Brain microvascular endothelial cell (primary cell): ENCODE data around the gene SNAPC4.

Source experiments
- DNase-seq: peaks from one replicate; pipeline ENCODE4 v3.0.0-alpha.2; 2020
- H3K27ac ChIP-seq: fragments of 250-450 bp; sonication (Bioruptor Pico); 2 replicates; pipeline ENCODE4 v1.5.1; 2020; ENCODE audit warnings: mild to moderate bottlenecking, moderate library complexity
- H3K27me3 ChIP-seq: fragments of 250-450 bp; sonication (Bioruptor Pico); replicated peaks from 2 replicates; pipeline ENCODE4 v1.5.1; 2020; ENCODE audit warnings: mild to moderate bottlenecking
- H3K36me3 ChIP-seq: fragments of 250-450 bp; sonication (Bioruptor Pico); replicated peaks from 2 replicates; pipeline ENCODE4 v1.5.1; 2020; ENCODE audit warnings: mild to moderate bottlenecking
- H3K4me3 ChIP-seq: 2 replicates; pipeline ENCODE4 v1.5.1; 2011; ENCODE audit warnings: low read depth, mild to moderate bottlenecking, control low read depth, low read length, moderate library complexity
- in situ Hi-C: cut with HindIII; loops from 2 replicates; pipeline ENCODE4 v1.10.0; 2017; ENCODE audit warnings: low sequenced_read_pairs, low pct_ligation_motif_present
- TF ChIP-seq, protein P1 (sequence below): IDR thresholded peaks from 2 replicates; pipeline ENCODE4 v1.5.1; 2011; ENCODE audit warnings: low read depth, mild to moderate bottlenecking, moderate library complexity, low read length, control low read depth, inconsistent platforms; ENCODE audit errors: missing control alignments

The SNAPC4 gene

DNA sequence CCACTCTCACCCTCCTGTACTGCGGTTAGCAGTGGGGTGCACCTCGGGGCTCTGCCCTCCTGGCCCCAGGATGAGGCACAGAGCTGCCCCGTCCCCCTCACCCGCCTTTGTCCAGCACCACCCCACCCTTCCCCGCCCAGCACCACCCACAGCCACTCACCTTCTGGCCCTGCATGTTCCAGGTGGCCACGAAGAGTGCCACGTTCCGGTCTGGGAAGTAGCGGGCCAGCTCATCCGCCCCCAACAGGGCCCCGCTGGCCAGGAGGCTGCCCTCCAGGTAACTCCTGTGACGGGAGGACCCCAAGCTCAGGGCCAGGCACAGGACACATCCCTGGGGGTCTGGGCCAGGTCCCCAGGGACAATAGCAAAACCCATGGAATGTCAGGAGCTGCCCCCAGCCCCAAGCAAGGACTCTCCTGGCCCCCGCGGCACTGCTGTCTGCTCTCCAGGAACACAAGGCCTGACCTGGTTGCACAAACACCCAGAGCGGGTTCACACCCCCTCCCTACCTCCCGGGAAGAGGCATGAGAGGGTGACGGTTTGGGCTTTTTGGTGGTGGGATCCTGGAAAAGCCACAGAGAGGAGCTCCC lies 34.7 kb upstream of the SNAPC4 start:
- TF ChIP-seq, protein P1, sequence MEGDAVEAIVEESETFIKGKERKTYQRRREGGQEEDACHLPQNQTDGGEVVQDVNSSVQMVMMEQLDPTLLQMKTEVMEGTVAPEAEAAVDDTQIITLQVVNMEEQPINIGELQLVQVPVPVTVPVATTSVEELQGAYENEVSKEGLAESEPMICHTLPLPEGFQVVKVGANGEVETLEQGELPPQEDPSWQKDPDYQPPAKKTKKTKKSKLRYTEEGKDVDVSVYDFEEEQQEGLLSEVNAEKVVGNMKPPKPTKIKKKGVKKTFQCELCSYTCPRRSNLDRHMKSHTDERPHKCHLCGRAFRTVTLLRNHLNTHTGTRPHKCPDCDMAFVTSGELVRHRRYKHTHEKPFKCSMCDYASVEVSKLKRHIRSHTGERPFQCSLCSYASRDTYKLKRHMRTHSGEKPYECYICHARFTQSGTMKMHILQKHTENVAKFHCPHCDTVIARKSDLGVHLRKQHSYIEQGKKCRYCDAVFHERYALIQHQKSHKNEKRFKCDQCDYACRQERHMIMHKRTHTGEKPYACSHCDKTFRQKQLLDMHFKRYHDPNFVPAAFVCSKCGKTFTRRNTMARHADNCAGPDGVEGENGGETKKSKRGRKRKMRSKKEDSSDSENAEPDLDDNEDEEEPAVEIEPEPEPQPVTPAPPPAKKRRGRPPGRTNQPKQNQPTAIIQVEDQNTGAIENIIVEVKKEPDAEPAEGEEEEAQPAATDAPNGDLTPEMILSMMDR: no peak
- no peak for DNase-seq
- Histone ChIP-seq H3K27ac (no peak overlapping the region), H3K27me3 (no peaks in the 10 kb centered on the region), H3K36me3 (peaks cover 23% of the 10 kb centered on the region), H3K4me3 (no peak overlapping the region)
- in situ Hi-C loops: no loop called here

DNA sequence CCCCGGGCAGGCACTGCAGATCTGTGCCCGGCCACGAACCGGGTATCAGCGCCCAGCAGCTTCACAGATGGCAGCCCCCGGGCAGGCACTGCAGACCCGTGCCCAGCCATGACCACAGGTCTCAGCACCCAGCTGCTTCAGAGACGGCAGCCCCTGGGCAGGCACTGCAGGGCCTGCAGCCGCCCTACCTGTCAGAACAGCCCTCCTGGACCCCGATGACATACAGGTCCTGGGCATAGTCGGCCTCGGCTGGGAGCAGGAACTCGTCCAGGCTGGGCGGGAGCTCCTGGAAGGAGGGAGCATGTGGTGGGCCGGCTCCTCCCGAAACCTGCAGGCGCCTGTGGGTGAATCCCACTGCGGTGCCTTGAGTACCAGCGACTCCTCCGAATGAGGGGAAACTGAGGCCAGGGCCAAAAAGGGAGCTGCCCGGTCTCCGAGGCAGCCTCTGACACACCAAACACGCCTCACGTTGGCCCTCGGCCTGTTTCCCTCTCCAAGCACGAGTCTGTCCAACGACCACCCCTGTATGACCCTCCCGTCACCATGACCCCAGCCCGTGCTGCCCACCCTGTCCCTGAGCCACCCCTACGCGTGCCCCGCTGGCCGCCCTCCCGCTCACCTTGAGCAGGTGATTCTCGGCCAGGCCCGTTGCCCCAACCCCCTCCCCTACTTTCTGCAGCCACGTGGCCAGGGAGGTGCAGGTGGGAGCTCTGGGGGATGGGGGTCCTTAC lies 34.0 kb upstream of the SNAPC4 start:
- Histone ChIP-seq H3K36me3 (peaks cover 29% of the 10 kb centered on the region), H3K27me3 (no peaks in the 10 kb centered on the region), H3K27ac (no peak overlapping the region), H3K4me3 (no peak overlapping the region)
- TF ChIP-seq, protein P1: no peak
- DNase-seq: no peak
- in situ Hi-C loops: no loop called here

DNA sequence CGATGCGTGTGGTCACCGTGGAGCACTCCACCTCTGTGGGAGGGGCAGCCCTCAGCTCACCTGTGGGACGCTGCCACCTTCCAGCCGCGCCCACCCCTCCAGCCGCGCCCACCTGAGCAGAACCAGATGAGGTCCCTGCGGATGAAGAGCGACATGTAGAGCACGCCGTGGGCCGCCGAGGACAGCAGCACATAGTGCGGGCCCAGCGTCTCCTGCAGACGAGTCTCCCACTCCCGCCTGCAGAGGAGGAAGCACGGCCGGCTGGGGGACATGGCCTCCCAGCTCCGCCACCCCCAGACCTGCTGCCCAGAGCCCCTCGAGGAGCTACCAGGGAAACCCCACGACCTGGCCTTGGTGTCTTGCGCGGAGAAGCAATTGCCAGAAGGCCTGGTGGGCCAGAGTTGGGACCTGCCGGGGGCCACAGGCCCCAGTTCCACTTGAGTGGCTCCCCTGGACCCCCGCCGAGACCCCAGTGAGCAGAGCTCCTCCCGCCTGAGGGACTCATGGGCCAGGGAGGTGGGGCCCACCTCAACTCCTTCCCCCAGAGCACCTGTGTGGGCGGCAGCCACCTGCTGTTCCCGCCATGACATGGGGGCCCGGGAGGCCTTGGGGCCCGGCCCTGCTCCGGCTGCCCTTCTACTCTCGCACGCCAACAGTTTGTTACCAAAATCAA lies 33.2 kb upstream of the SNAPC4 start:
- no peaks in the 10 kb centered on the region for H3K27me3 ChIP-seq
- DNase-seq: no peak
- in situ Hi-C loops: no loop called here
- peaks cover 33% of the 10 kb centered on the region for H3K36me3 ChIP-seq
- no peak overlapping the region for H3K27ac ChIP-seq
- TF ChIP-seq, protein P1: no peak
- no peak overlapping the region for H3K4me3 ChIP-seq

DNA sequence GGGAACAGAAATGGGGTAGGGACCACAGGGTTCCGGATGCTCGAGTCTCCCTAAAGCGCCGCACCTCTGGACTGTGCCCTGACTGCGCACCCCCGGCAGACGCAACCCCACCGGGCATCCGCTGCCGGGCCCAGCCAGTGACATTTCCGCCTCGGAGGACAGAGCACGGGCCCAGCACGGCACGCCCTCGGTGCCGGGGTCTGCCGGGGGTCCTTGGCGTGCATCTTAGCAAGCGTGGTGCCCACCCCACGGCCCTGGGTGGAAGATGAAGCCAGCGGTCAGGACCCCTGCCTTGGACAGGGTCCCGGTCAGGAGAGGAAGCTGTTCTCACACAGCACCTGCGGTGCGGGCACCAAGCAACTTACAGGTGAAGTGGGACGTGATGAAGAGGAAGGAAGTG lies 32.6 kb upstream of the SNAPC4 start:
- no peak for DNase-seq
- H3K27ac ChIP-seq: no peak overlapping the region
- no peaks in the 10 kb centered on the region for H3K27me3 ChIP-seq
- TF ChIP-seq, protein P1: no peak
- H3K36me3 ChIP-seq: peaks cover 33% of the 10 kb centered on the region
- H3K4me3 ChIP-seq: no peak overlapping the region
- in situ Hi-C loops: no loop called here

DNA sequence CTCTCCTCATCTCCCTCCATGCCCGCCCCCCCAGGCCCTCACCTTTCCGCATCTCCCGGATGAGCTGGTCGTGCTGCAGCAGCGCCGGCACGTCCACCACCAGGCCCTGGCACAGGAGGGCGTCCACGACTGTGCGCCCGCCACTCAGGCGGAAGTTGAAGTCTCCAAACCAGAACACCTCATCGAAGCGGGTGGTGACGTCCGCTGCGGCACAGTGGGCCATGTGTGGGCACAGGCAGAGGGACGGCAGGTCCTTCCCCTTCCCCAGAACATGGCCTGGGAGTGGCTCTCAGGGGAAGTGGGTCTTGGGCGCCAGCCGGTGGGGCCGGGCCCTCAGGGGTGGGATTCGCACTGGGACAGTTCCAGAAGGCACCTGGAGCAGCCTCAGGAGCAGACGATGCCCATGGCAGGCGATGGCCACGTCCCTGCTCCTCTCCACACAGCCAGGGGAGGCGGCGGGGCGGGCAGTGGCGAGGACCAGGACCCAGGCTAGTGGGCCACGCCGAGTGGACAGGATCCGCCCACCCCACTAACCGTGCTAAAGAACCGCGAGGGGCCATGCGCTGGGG lies 31.9 kb upstream of the SNAPC4 start:
- TF ChIP-seq, protein P1: no peak
- Histone ChIP-seq H3K27me3 (no peaks in the 10 kb centered on the region), H3K36me3 (peaks cover 35% of the 10 kb centered on the region), H3K4me3 (no peak overlapping the region), H3K27ac (no peak overlapping the region)
- in situ Hi-C loops: no loop called here
- no peak for DNase-seq
